Transverse colon (tissue), 4 donors: ENCODE measurements around the gene SLC50A1. TPM values are rescaled to one million over a fixed set of nuclear protein-coding genes. Genes with fewer than 3 reads are reported as not detected.
A peak's percentile ranks its signal among the peaks of the same experiment; 100 is the strongest.

ENCODE experiments used
- DNase-seq: peaks from one replicate; pipeline ENCODE4 v3.0.0-alpha.2; 2019
- H3K27ac ChIP-seq, 4 donors: fragments of 200-600 bp; sonication (generic); 2 replicates each; pipeline ENCODE4 v1.5.1; 2016 to 2018; ENCODE audit warnings: inconsistent platforms in 4 of 4
- H3K27me3 ChIP-seq: fragments of 200-600 bp; sonication (generic); 2 replicates; pipeline ENCODE4 v1.5.1; 2017; ENCODE audit warnings: inconsistent platforms
- H3K36me3 ChIP-seq, 4 donors: fragments of 200-600 bp; sonication (generic); 2 replicates each; pipeline ENCODE4 v1.5.1; 2017 to 2019; ENCODE audit warnings: inconsistent platforms in 4 of 4
- H3K4me1 ChIP-seq, 4 donors: fragments of 200-600 bp; sonication (generic); 2 replicates each; pipeline ENCODE4 v1.5.1; 2017 to 2020; ENCODE audit warnings: inconsistent platforms in 4 of 4
- H3K4me3 ChIP-seq, 4 donors: fragments of 200-600 bp; sonication (generic); 1 replicate in 1 of 4; 2 replicates in 3 of 4; pipeline versions ENCODE4 v1.5.1 to v1.6.1; 2017 to 2019; ENCODE audit warnings: inconsistent platforms in 4 of 4
- H3K9me3 ChIP-seq, 2 donors: fragments of 200-600 bp; sonication (generic); 2 replicates each; pipeline ENCODE4 v1.5.1; 2017 to 2019; ENCODE audit warnings: inconsistent platforms in 2 of 2
- EP300 ChIP-seq: sonication (generic); formaldehyde crosslinking; IDR thresholded peaks from one replicate; pipeline ENCODE4 v1.6.1; 2017; ENCODE audit warnings: antibody characterized with exemption, low read depth
- POLR2A ChIP-seq: fragments of 450-650 bp; IDR thresholded peaks from one replicate; pipeline ENCODE4 v1.6.1; 2016; ENCODE audit warnings: antibody characterized with exemption, mild to moderate bottlenecking, moderate library complexity
- POLR2AphosphoS5 ChIP-seq, 3 donors: sonication (generic); formaldehyde crosslinking; IDR thresholded peaks; one replicate each; pipeline ENCODE4 v1.6.1; 2016; ENCODE audit warnings: antibody characterized with exemption in 3 of 3
- WGBS, 2 donors: methylation state at CpG; one replicate each; pipeline ENCODE4 v1.1.5; 2018; ENCODE audit warnings: low coverage in 1 of 2; 5-methylcytosine and 5-hydroxymethylcytosine counted together
- in situ Hi-C, 4 donors: fragments of 200-750 bp; cut with MboI; loops; one replicate each; pipeline versions ENCODE4 v1.15.0 to v1.15.1; 2017; ENCODE audit warnings: low sequenced_read_pairs in 3 of 4, low pct_ligation_motif_present in 1 of 4, low pct_unique_long_range_greater_than_20kb in 1 of 4
- intact Hi-C: fragments of 100-400 bp; cut with DNase I; formaldehyde crosslinking; loops from one replicate; pipeline ENCODE4 v1.15.1; 2023; ENCODE audit warnings: low total_unique reads
- total RNA-seq, 4 donors: library from RNA; depleted of rRNA; stranded (reverse); fragments of >200 nt; gene quantifications; one replicate each; pipeline ENCODE4 v1.1.0, GENCODE V29; 2016
- TF ChIP-seq, protein P1 (sequence below), 5 experiments: fragments of 200-600 bp in 3 of 5; fragments of 450-650 bp in 2 of 5; sonication (generic) in 3 of 5; IDR thresholded peaks; 1 replicate in 2 of 5; 2 replicates in 3 of 5; pipeline ENCODE4 v1.5.1; 2016 to 2017; ENCODE audit warnings: antibody characterized with exemption in 5 of 5, inconsistent platforms in 3 of 5, mild to moderate bottlenecking in 2 of 5, moderate library complexity in 1 of 5

Gene SLC50A1
- total RNA-seq, 4 donors from 2014 or later, result 5.2 to 199 (median 44.4) TPM

DNA sequence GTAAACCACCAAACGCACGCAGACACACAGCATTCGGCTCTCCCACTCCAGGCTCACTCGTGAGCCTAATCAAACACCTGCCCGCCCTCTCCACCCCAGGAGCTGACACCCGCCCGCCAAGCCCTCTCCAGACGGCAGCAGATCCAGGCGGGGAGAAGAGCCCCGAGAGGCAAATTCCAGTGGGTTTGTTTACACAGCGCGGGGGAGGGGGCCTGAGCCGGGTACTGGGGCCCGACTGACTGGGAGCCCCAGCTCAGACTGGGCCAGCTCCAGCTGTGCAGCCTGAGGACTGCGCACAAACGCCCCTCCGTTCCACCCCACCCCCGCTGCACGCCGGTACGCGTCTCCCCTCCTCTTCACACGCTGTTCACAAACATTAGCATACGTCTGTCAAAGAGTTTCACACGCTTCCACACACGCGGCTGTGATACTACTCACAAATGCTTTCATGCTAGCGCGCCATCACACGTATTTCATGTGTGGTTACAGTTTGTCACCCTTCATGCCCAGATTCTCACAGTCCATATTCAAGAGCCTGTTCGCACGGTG lies 9.0 kb upstream of the SLC50A1 start:
- H3K27me3 ChIP-seq, result no peaks in the 10 kb centered on the region
- H3K36me3 ChIP-seq, result peaks cover 0 to 3% (median 1%) of the 10 kb centered on the region in 4 donors
- H3K27ac ChIP-seq, result peak overlapping the region; percentile 93 to 100 (median 94)
- TF ChIP-seq EP300 (no peak), POLR2A (no peak)
- TF ChIP-seq, protein P1, sequence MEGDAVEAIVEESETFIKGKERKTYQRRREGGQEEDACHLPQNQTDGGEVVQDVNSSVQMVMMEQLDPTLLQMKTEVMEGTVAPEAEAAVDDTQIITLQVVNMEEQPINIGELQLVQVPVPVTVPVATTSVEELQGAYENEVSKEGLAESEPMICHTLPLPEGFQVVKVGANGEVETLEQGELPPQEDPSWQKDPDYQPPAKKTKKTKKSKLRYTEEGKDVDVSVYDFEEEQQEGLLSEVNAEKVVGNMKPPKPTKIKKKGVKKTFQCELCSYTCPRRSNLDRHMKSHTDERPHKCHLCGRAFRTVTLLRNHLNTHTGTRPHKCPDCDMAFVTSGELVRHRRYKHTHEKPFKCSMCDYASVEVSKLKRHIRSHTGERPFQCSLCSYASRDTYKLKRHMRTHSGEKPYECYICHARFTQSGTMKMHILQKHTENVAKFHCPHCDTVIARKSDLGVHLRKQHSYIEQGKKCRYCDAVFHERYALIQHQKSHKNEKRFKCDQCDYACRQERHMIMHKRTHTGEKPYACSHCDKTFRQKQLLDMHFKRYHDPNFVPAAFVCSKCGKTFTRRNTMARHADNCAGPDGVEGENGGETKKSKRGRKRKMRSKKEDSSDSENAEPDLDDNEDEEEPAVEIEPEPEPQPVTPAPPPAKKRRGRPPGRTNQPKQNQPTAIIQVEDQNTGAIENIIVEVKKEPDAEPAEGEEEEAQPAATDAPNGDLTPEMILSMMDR (IDR thresholded peaks at IDR 0.05), result peak in 1 of 5 experiments; percentile 7
- no peaks in the 10 kb centered on the region for H3K9me3 ChIP-seq
- H3K4me3 ChIP-seq, result peak overlapping the region in 3 of 4 donors; percentile 53 to 71 (median 70)
- DNase-seq, result peak; percentile 56
- peaks cover 14 to 79% (median 66%) of the 10 kb centered on the region in 4 donors for H3K4me1 ChIP-seq
- 4% methylated on average over 32 of the region's 32 CpGs; no CpG with 5 or more reads in 1 of the 2 donors for WGBS, 2 donors
- intact Hi-C loops, result loop anchor here (5.0 kb wide), 1 partner anchor 34 kb away; no protein-coding TSS in a partner anchor
- in situ Hi-C loops, result no loop called here

DNA sequence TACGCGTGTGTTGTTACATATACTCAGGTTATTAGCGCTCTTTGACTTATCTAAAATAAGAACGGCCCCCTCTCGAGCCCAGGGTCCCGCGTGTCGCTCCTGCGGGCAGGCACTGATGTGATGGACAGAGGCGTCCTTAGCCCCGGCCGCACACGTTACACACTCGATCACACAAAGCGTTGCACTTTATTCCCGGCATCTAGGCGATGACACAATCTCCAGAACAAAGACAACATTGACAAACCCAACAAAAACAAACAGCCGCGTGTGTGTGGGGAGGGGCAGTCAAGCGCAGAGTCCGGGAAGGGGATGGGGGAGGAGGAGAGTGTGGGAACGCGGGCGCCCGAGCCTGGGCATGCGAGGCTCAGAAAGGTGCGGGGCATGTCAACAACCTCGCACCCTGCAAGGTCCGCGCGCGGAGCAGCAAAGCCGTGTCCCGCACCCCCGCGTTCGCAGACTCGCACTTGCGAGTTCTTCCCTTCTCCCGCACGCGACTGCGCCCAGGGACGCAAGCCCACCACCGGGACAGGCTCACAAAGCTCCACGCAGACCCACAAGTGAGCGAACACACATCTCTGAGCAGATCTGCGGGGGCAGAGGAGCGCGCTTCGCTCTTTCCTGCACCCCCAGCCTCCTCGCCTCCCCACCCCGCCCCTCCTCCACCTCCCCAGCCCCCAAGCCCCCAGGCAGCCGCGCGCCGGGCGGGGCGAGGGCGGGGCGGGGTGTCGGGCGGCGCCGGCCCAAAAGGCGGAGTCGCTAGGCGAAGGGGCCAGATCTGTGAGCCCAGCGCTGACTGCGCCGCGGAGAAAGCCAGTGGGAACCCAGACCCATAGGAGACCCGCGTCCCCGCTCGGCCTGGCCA lies 8.3 kb upstream of the SLC50A1 start, which contains the start of gene EFNA1:
Gene EFNA1 (plus strand): TSS at position 772 of the 862 bp plus-strand sequence. CDS start 102 bp downstream, outside the sequence.
- in situ Hi-C loops, result no loop called here

DNA sequence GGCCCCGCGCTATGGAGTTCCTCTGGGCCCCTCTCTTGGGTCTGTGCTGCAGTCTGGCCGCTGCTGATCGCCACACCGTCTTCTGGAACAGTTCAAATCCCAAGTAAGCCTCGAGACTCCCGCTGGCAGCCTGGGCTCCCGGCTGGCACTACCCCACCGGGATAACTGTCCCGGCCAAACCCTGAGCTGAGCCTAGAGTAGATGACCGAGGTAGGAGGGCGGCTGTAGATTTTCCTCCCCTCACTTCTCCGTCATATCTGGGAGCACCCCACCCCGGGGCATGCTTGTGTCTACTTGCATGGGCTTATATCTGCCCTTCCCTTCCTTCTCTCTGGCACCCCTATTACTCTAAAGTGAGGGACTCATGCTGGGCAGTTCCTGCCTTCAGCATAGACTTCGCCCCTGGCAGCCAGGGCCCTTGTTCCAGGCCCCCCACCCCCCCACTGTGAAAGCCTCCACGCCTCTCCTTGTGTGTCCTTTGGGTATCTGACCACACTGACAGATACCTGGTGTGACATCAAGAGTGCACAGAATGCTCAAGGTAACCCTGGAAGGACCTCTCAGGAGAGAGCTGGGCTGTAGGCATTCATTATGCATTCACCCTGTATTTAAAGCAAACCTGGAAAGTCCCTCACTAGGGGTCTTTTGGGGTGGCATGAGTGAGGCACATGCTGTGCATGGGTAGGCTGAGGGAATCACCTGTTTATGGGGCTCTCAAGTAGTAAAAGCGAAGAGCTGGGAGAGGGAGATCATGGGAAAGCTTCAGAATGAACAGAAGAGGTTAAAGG lies 7.5 kb upstream of the SLC50A1 start:
- intact Hi-C loops, result loop anchor here (5.0 kb wide), 1 partner anchor 36 kb away; no protein-coding TSS in a partner anchor
- Histone ChIP-seq H3K9me3 (no peaks in the 10 kb centered on the region), H3K27ac (peak overlapping the region; percentile 93 to 100 (median 94)), H3K4me3 (peak overlapping the region; percentile 53 to 71 (median 69)), H3K4me1 (peaks cover 14 to 89% (median 65%) of the 10 kb centered on the region in 4 donors), H3K27me3 (no peaks in the 10 kb centered on the region), H3K36me3 (peaks cover 0 to 17% (median 6%) of the 10 kb centered on the region in 4 donors)
- in situ Hi-C loops, result no loop called here
- TF ChIP-seq POLR2AphosphoS5 (IDR thresholded peaks at IDR 0.05), result peak in 1 of 3 donors; percentile 1
- TF ChIP-seq POLR2A, result no peak
- no peak for DNase-seq
- 5 to 18% methylated on average over 1 to 14 of the region's 17 CpGs for WGBS, 2 donors

More for the DNA sequence above, 8.3 kb upstream of the SLC50A1 start, which contains the start of gene EFNA1:
- Histone ChIP-seq H3K27ac (peak within 1 kb of the TSS; percentile 93 to 100 (median 94)), H3K4me1 (peaks cover 14 to 86% (median 66%) of the 10 kb centered on the region in 4 donors), H3K36me3 (peaks cover 0 to 10% (median 4%) of the 10 kb centered on the region in 4 donors), H3K9me3 (no peaks in the 10 kb centered on the region), H3K27me3 (no peaks in the 10 kb centered on the region), H3K4me3 (peak within 1 kb of the TSS; percentile 53 to 71 (median 69))
- 0 to 1% methylated on average over 7 to 51 of the region's 76 CpGs for WGBS, 2 donors
- intact Hi-C loops, result loop anchor here (5.0 kb wide), 1 partner anchor 35 kb away; no protein-coding TSS in a partner anchor
- TF ChIP-seq, protein P1 (IDR thresholded peaks at IDR 0.05), result peak in 1 of 5 experiments; percentile 2
- TF ChIP-seq POLR2AphosphoS5 (IDR thresholded peaks at IDR 0.05), result peak; percentile 67 to 93 (median 92)
- TF ChIP-seq EP300, result peak; percentile 35
- peak; percentile 85 for TF ChIP-seq POLR2A
- DNase-seq, result peak; percentile 89

DNA sequence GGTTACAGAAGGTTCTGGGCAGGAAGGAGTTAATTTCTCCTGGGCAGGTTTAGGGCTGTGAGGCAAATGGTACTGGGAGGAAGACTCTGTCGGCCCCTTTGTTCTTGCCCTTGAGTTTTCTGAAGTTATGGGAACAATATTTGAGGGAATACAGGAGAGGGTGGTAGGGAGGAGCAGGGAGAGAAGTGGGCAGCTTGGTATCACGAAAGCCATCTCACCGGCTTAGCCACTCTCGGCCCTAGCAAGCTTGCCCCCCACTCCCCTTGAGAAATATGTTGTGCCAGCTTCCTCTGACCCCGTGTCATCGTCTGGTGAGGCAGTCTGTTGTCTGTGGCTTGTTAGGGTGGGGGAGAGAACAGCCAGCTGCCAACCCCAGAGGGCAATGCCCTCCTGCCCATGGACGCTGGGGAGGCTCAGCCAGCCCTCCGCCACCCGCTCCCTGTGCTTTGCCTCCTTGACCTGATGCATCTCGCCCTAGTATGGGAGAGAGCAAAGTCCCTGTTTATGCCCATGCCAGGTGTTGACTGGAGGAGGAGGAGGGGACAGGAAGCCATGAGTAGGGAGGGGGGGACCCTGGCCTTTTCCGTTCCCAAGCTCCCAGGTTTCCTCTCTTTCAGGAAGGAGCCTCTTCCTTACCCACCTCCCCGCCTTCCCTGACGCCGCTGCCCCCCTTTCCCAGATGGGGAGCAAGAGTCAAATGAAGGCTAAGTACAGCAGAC lies 6.7 kb upstream of the SLC50A1 start:
- in situ Hi-C loops, result no loop called here
- DNase-seq, result peak; percentile 85
- peak; percentile 97 for TF ChIP-seq POLR2A
- TF ChIP-seq, protein P1 (IDR thresholded peaks at IDR 0.05), result no peak
- TF ChIP-seq POLR2AphosphoS5 (IDR thresholded peaks at IDR 0.05), result peak; percentile 88 to 98 (median 97)
- peak; percentile 58 for TF ChIP-seq EP300
- Histone ChIP-seq H3K4me3 (peak overlapping the region; percentile 53 to 71 (median 69)), H3K27ac (peak overlapping the region; percentile 93 to 100 (median 94)), H3K36me3 (peaks cover 0 to 23% (median 6%) of the 10 kb centered on the region in 4 donors), H3K9me3 (no peaks in the 10 kb centered on the region), H3K27me3 (no peaks in the 10 kb centered on the region), H3K4me1 (peaks cover 14 to 92% (median 68%) of the 10 kb centered on the region in 4 donors)
- 8% methylated on average over 12 of the region's 14 CpGs; no CpG with 5 or more reads in 1 of the 2 donors for WGBS, 2 donors
- intact Hi-C loops, result loop anchor here (5.0 kb wide), 1 partner anchor 37 kb away; no protein-coding TSS in a partner anchor
